MCF 10A (cell line): ENCODE measurements around the gene QARS1. TPM values are rescaled to one million over a fixed set of nuclear protein-coding genes. Genes with fewer than 3 reads are reported as not detected.
A peak's percentile ranks its signal among the peaks of the same experiment; 100 is the strongest.

Source experiments
- BruUV-seq: library from RNA; stranded (reverse); fragments of 400-500 nt; replicated peaks from 2 replicates; lab custom pipeline; 2021; lab: Mats Ljungman, UMichigan
- CTCF ChIA-PET: fragments of 300-600 bp; sonication (Branson Sonifier 250); formaldehyde crosslinking; extraction: SDS; loops from one replicate; lab custom pipeline; 2021; ENCODE audit warnings: antibody characterized with exemption, inconsistent platforms; lab: Yijun Ruan, JAX
- POLR2A ChIA-PET: fragments of 300-600, 350-650 bp; sonication (Branson Sonifier 250); formaldehyde crosslinking; extraction: SDS; loops from one replicate; lab custom pipeline; 2020; ENCODE audit warnings: antibody characterized with exemption, inconsistent platforms; lab: Yijun Ruan, JAX
- DNase-seq: peaks from one replicate; pipeline ENCODE4 v3.0.0-alpha.2; 2018; ENCODE audit not compliant: unreplicated experiment
- H3K27ac Mint-ChIP-seq: one replicate; pipeline ENCODE4 v1.8.0; 2022; ENCODE audit warnings: mild to moderate bottlenecking, low read depth, mixed read lengths; ENCODE audit not compliant: unreplicated experiment
- H3K27me3 Mint-ChIP-seq: one replicate; pipeline ENCODE4 v1.8.0; 2022; ENCODE audit warnings: mixed read lengths; ENCODE audit not compliant: insufficient read depth, unreplicated experiment
- H3K36me3 Mint-ChIP-seq: one replicate; pipeline ENCODE4 v1.8.0; 2022; ENCODE audit warnings: mild to moderate bottlenecking, moderate library complexity, mixed read lengths; ENCODE audit not compliant: insufficient read depth, unreplicated experiment
- H3K4me1 Mint-ChIP-seq: one replicate; pipeline ENCODE4 v1.8.0; 2022; ENCODE audit warnings: mixed read lengths; ENCODE audit not compliant: insufficient read depth, unreplicated experiment
- H3K4me3 Mint-ChIP-seq: one replicate; pipeline ENCODE4 v1.8.0; 2022; ENCODE audit warnings: mild to moderate bottlenecking, moderate library complexity, mixed read lengths; ENCODE audit not compliant: unreplicated experiment
- H3K9me3 Mint-ChIP-seq: one replicate; pipeline ENCODE4 v1.8.0; 2022; ENCODE audit warnings: mixed read lengths; ENCODE audit not compliant: unreplicated experiment
- CTCF ChIP-seq: fragments of 200-600 bp; IDR thresholded peaks from one replicate; pipeline ENCODE4 v1.8.0; 2022; ENCODE audit warnings: antibody characterized with exemption, mild to moderate bottlenecking; ENCODE audit not compliant: unreplicated experiment
- intact Hi-C: fragments of 100-400 bp; cut with micrococcal nuclease; formaldehyde crosslinking; loops from 2 replicates; pipeline ENCODE4 v1.14.1; 2022
- total RNA-seq: library from RNA; stranded (reverse); gene quantifications from 2 replicates; pipeline ENCODE4 v1.2.3, GENCODE V29; 2022

QARS1 gene
- total RNA-seq, 1 experiment from 2014 or later = 149 TPM

GRCh38 chr3:49119439-49119838 is 14.9 kb upstream of the QARS1 start:
- H3K4me3 Mint-ChIP-seq = peak overlapping the region; percentile 75
- peaks cover 60% of the 10 kb centered on the region for H3K36me3 Mint-ChIP-seq
- H3K4me1 Mint-ChIP-seq = peaks cover 6% of the 10 kb centered on the region
- no TSS peak for BruUV-seq
- ChIA-PET POLR2A (interaction anchor here (0.5 to 3.7 kb wide), 10 partner anchors 13 to 350 kb away, joined by 3 to 70 read pairs (median 8); partner anchors contain the start of genes DAG1, LAMB2, QARS1 and QRICH1), CTCF (interaction anchor here (0.6 to 1.2 kb wide), 3 partner anchors 14 to 446 kb away, joined by 3 to 8 read pairs (median 4); partner anchors contain the start of gene LAMB2)
- peak; percentile 19 for DNase-seq
- no peaks in the 10 kb centered on the region for H3K27me3 Mint-ChIP-seq
- intact Hi-C loops = no loop called here
- TF ChIP-seq CTCF = no peak
- H3K9me3 Mint-ChIP-seq = no peaks in the 10 kb centered on the region
- peak overlapping the region; percentile 79 for H3K27ac Mint-ChIP-seq

- H3K4me1 Mint-ChIP-seq = peaks cover 6% of the 10 kb centered on the region
- DNase-seq = no peak
- intact Hi-C loops = no loop called here
- no peaks in the 10 kb centered on the region for H3K9me3 Mint-ChIP-seq
- POLR2A ChIA-PET = interaction anchor here (0.5 to 3.7 kb wide), 8 partner anchors 13 to 351 kb away, joined by 3 to 70 read pairs (median 8); partner anchors contain the start of genes DAG1, LAMB2, QARS1 and QRICH1
- TF ChIP-seq CTCF = no peak
- peak overlapping the region; percentile 79 for H3K27ac Mint-ChIP-seq
- CTCF ChIA-PET = interaction anchor here (0.7 to 1.2 kb wide), 3 partner anchors 13 to 24 kb away, joined by 3 to 4 read pairs (median 3); partner anchors contain the start of gene LAMB2
- H3K36me3 Mint-ChIP-seq = peaks cover 62% of the 10 kb centered on the region
- no TSS peak for BruUV-seq
- H3K4me3 Mint-ChIP-seq = peak overlapping the region; percentile 75
- H3K27me3 Mint-ChIP-seq = no peaks in the 10 kb centered on the region
Observed at GRCh38 chr3:49119036-49119435, 14.5 kb upstream of the QARS1 start.

GRCh38 chr3:49112262-49112661 is 7.7 kb upstream of the QARS1 start:
- CTCF ChIA-PET = interaction anchor here (0.9 kb wide), 1 partner anchor 227 kb away, joined by 5 read pairs; the partner anchor contains the start of gene USP4
- Mint-ChIP-seq H3K27ac (no peak overlapping the region), H3K4me3 (no peak overlapping the region), H3K36me3 (peaks cover 47% of the 10 kb centered on the region), H3K4me1 (no peaks in the 10 kb centered on the region), H3K9me3 (no peaks in the 10 kb centered on the region), H3K27me3 (no peaks in the 10 kb centered on the region)
- POLR2A ChIA-PET = interaction anchor here (0.6 to 1.3 kb wide), 2 partner anchors 8 to 50 kb away, joined by 3 to 5 read pairs; partner anchors contain the start of gene USP19
- no TSS peak for BruUV-seq
- DNase-seq = no peak
- no peak for TF ChIP-seq CTCF
- intact Hi-C loops = no loop called here

- intact Hi-C loops = no loop called here
- CTCF ChIA-PET = no interaction called here
- Mint-ChIP-seq H3K9me3 (no peaks in the 10 kb centered on the region), H3K27me3 (no peaks in the 10 kb centered on the region), H3K27ac (no peak overlapping the region), H3K36me3 (peaks cover 50% of the 10 kb centered on the region), H3K4me1 (no peaks in the 10 kb centered on the region), H3K4me3 (no peak overlapping the region)
- POLR2A ChIA-PET = interaction anchor here (1.3 kb wide), 1 partner anchor 9 kb away, joined by 5 read pairs; the partner anchor contains the start of gene USP19
- no peak for TF ChIP-seq CTCF
- BruUV-seq = no TSS peak
- no peak for DNase-seq
Observed at GRCh38 chr3:49111347-49111746, 6.8 kb upstream of the QARS1 start.
